PC-3 (cell line): Measurements from ENCODE around the gene CABCOCO1. TPM values are rescaled to one million over a fixed set of nuclear protein-coding genes. Genes with fewer than 3 reads are reported as not detected.
A peak's percentile ranks its signal among the peaks of the same experiment; 100 is the strongest.

Experiments used
- ATAC-seq: fragments of 200-7000 bp; cut with Tn5 transposase; 2 replicates; pipeline ENCODE4 v1.9.1; 2020; ENCODE audit warnings: mild to moderate bottlenecking, moderate library complexity
- BruUV-seq: library from RNA; stranded (reverse); fragments of 400-500 nt; replicated peaks from 2 replicates; lab custom pipeline; 2021; lab: Mats Ljungman, UMichigan
- CTCF ChIA-PET: fragments of 300-600 bp; sonication (Branson Sonifier 250); formaldehyde crosslinking; loops from one replicate; lab custom pipeline; 2022; ENCODE audit warnings: antibody characterized with exemption; lab: Charles Lee
- POLR2A ChIA-PET: fragments of 300-600 bp; sonication (Branson Sonifier 250); formaldehyde crosslinking; loops from one replicate; lab custom pipeline; 2022; ENCODE audit warnings: antibody characterized with exemption; ENCODE audit not compliant: unreplicated experiment; lab: Charles Lee
- DNase-seq: peaks from one replicate; pipeline ENCODE4 v3.0.0-alpha.2; 2015
- H2AFZ ChIP-seq: fragments of 300-600 bp; sonication (generic); 2 replicates; pipeline ENCODE4 v1.6.0; 2016; ENCODE audit warnings: antibody characterized with exemption, low read length
- H3F3A ChIP-seq: fragments of 300-600 bp; sonication (generic); one replicate; pipeline ENCODE4 v1.6.0; 2017; ENCODE audit warnings: antibody characterized with exemption, low read length, control low read depth, mild to moderate bottlenecking; ENCODE audit not compliant: unreplicated experiment
- H3K27ac ChIP-seq: fragments of 300-600 bp; sonication (generic); 2 replicates; pipeline ENCODE4 v1.5.1; 2016; ENCODE audit warnings: mild to moderate bottlenecking, low read length
- H3K27me3 ChIP-seq: fragments of 300-600 bp; sonication (generic); 2 replicates; pipeline ENCODE4 v1.6.1; 2016; ENCODE audit warnings: low read length, mixed read lengths
- H3K36me3 ChIP-seq: fragments of 300-600 bp; sonication (generic); 2 replicates; pipeline ENCODE4 v1.6.1; 2016; ENCODE audit warnings: low read depth, mixed run types, low read length, mixed read lengths
- H3K4me1 ChIP-seq: fragments of 300-600 bp; sonication (generic); 2 replicates; pipeline ENCODE4 v1.5.1; 2016; ENCODE audit warnings: low read length; ENCODE audit not compliant: insufficient read depth
- H3K4me2 ChIP-seq: fragments of 300-600 bp; sonication (generic); 2 replicates; pipeline ENCODE4 v1.6.0; 2016; ENCODE audit warnings: low read length
- H3K4me3 ChIP-seq: fragments of 300-600 bp; sonication (generic); 2 replicates; pipeline ENCODE4 v1.5.1; 2016; ENCODE audit warnings: mild to moderate bottlenecking, low read length, mixed read lengths
- H3K79me2 ChIP-seq: fragments of 300-600 bp; sonication (generic); 2 replicates; pipeline ENCODE4 v1.6.1; 2017; ENCODE audit warnings: low read length, mixed read lengths
- H3K9ac ChIP-seq: fragments of 300-600 bp; sonication (generic); 2 replicates; pipeline ENCODE4 v1.6.0; 2016; ENCODE audit warnings: mild to moderate bottlenecking, low read length
- H3K9me2 ChIP-seq: fragments of 300-600 bp; sonication (generic); replicated peaks from 2 replicates; pipeline ENCODE4 v1.6.1; 2016; ENCODE audit warnings: mixed run types, low read length, mixed read lengths
- H3K9me3 ChIP-seq: fragments of 300-600 bp; sonication (generic); 2 replicates; pipeline ENCODE4 v1.6.1; 2016; ENCODE audit warnings: low read length, mixed read lengths
- H4K20me1 ChIP-seq: fragments of 300-600 bp; sonication (generic); 2 replicates; pipeline ENCODE4 v1.6.1; 2016; ENCODE audit warnings: low read length, mixed read lengths
- CTCF ChIP-seq: fragments of 300-600 bp; sonication (generic); conservative IDR thresholded peaks from 2 replicates; pipeline ENCODE4 v1.5.1; 2017; ENCODE audit warnings: antibody characterized with exemption, low read depth, mild to moderate bottlenecking, low read length
- EZH2 ChIP-seq: fragments of 300-600 bp; sonication (generic); IDR thresholded peaks from one replicate; pipeline ENCODE4 v1.6.1; 2017; ENCODE audit warnings: antibody characterized with exemption, mild to moderate bottlenecking, low read length; ENCODE audit not compliant: unreplicated experiment
- EZH2phosphoT487 ChIP-seq: fragments of 300-600 bp; sonication (generic); IDR thresholded peaks from 2 replicates; pipeline ENCODE4 v1.6.1; 2018; ENCODE audit warnings: mild to moderate bottlenecking, antibody characterized with exemption, low read length, borderline replicate concordance
- intact Hi-C: fragments of 100-400 bp; cut with micrococcal nuclease; formaldehyde crosslinking; loops from 2 replicates; pipeline ENCODE4 v1.9.0; 2023
- total RNA-seq: library from RNA; depleted of rRNA; stranded (reverse); fragments of >200 nt; gene quantifications from 2 replicates; pipeline ENCODE4 v1.2.3, GENCODE V29; 2014

The CABCOCO1 gene
- total RNA-seq, 1 experiment from 2014 or later: not detected

GRCh38 chr10:61628151-61628874, 34.4 kb upstream of the CABCOCO1 start:
- intact Hi-C loops: loop anchor here (5.0 to 10.0 kb wide), 4 partner anchors 274 to 756 kb away; partner anchors contain the start of gene ARID5B

GRCh38 chr10:61628875-61629513, 33.7 kb upstream of the CABCOCO1 start:
- intact Hi-C loops: loop anchor here (5.0 to 10.0 kb wide), 4 partner anchors 273 to 756 kb away; partner anchors contain the start of gene ARID5B
- DNase-seq: peak; percentile 100
- no TSS peak for BruUV-seq

More at GRCh38 chr10:61628151-61628874, 34.4 kb upstream of the CABCOCO1 start:
- CTCF ChIA-PET: no interaction called here
- Histone ChIP-seq H3F3A (no peaks in the 10 kb centered on the region), H4K20me1 (no peaks in the 10 kb centered on the region), H3K9me3 (no peaks in the 10 kb centered on the region), H3K27ac (0 out of 2 replicates have a peak overlapping the region, but pooled peaks have one; percentile 1), H3K9me2 (peaks cover 5% of the 10 kb centered on the region), H3K36me3 (no peaks in the 10 kb centered on the region), H3K27me3 (no peaks in the 10 kb centered on the region), H3K79me2 (no peaks in the 10 kb centered on the region), H3K9ac (no peak overlapping the region), H2AFZ (no peak overlapping the region), H3K4me3 (no peak overlapping the region), H3K4me2 (peak overlapping the region; percentile 35), H3K4me1 (peaks cover 24% of the 10 kb centered on the region)
- ATAC-seq: peak; percentile 53
- TF ChIP-seq CTCF: no peak
- no peak for TF ChIP-seq EZH2phosphoT487
- TF ChIP-seq EZH2: no peak
- POLR2A ChIA-PET: interaction anchor here (0.6 kb wide), 1 partner anchor 274 kb away, joined by 4 read pairs; no protein-coding TSS in a partner anchor
- BruUV-seq: no TSS peak
- peak; percentile 83 for DNase-seq

More at GRCh38 chr10:61628875-61629513, 33.7 kb upstream of the CABCOCO1 start:
- peak overlapping the region; percentile 1; the same call in 1 of the 2 replicates for H3K27ac ChIP-seq
- no peak overlapping the region for H2AFZ ChIP-seq
- H3K9ac ChIP-seq: no peak overlapping the region
- no peaks in the 10 kb centered on the region for H3K27me3 ChIP-seq
- TF ChIP-seq EZH2 (no peak), EZH2phosphoT487 (no peak), CTCF (no peak)
- H3K9me3 ChIP-seq: no peaks in the 10 kb centered on the region
- CTCF ChIA-PET: no interaction called here
- POLR2A ChIA-PET: no interaction called here
- H3K4me1 ChIP-seq: peaks cover 31% of the 10 kb centered on the region
- peak overlapping the region; percentile 35 for H3K4me2 ChIP-seq
- no peak overlapping the region for H3K4me3 ChIP-seq
- no peaks in the 10 kb centered on the region for H4K20me1 ChIP-seq
- H3K9me2 ChIP-seq: peaks cover 8% of the 10 kb centered on the region
- ATAC-seq: peak; percentile 93
- no peaks in the 10 kb centered on the region for H3F3A ChIP-seq
- H3K36me3 ChIP-seq: no peaks in the 10 kb centered on the region
- H3K79me2 ChIP-seq: no peaks in the 10 kb centered on the region
